HG02588 (cell line): ENCODE results near the gene RNF138.
"Not testable (repeated sequence)": the region's sequence is repeated elsewhere in the genome, so short reads cannot be mapped to it uniquely, and the experiment has no call there.

ENCODE experiments used
- ATAC-seq: cut with Tn5 transposase; IDR thresholded peaks from one replicate; pipeline ENCODE4 v1.9.1; 2021; ENCODE audit warnings: mild to moderate bottlenecking, moderate library complexity; ENCODE audit not compliant: unreplicated experiment

The RNF138 gene

DNA sequence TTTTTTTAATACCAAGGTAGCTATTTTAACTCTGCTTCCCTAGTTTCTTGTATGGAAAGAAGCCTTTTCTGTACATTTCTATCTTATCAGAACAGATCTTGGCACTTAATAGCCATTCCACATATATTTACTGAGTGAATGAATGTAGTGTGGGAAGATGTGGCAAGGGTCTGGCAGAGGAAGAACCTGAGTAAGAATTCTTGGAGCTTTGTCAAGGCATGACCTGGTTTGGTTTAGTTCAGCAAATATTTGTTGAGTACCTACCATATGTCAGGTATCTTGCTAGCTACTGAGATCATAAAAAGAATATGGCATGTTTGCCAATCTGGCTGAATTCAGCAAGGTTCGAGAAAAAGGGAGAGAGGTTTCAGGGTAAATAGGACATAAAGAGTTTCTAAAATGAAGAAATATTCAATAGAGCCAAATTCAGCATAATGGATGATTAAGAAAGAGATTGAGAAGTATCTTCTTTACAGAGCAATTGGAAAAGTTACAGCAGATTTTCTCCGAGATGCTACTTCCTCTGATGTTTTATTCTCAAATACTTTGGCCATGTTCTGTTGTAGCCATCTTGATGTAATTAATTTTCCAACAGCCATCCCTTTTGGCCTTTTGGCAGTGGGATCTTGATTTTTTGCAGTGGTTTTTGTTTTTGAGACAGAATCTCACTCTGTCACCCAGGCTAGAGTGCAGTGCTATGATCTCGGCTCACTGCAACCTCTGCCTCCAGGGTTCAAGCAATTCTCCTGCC lies 76.5 kb downstream of the RNF138 start:
- ATAC-seq, result no peak

DNA sequence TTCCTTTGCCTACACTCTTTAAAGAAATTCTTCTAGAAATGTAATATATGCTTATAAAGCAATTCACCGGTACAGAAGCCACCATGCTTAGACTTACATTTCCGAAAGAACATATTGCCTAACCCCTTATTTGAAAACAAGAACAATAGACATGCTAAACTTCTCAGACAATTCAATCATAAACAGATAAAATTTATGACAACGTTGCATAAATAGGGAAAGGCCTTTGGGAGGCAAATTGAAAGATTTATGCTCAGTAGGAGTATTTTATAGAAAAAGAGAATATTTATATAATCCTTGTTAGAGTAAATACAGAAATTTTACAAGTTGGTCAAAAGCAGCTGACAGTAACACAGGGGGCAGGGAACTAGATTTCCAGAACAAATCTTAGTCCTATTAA lies 82.0 kb downstream of the RNF138 start:
- no peak for ATAC-seq

DNA sequence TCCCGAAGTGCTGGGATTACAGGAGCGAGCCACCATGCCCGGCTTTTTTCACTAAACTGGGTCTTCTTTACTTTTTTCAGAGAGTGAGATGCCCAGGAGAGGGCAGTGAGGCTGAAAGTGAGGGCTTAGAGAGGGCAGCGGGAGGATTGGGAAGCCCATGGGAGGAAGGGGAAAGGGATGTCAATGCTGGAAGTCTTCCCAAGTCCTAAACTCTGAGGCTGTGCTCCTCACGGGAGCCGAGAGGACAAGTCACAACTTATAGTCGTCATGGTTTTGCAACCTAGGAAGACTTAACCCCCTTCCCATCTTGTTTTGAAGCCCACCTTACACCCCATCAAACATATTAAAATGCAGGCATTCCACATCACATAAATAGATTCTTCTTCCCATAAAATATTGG lies 83.0 kb downstream of the RNF138 start:
- no peak for ATAC-seq

DNA sequence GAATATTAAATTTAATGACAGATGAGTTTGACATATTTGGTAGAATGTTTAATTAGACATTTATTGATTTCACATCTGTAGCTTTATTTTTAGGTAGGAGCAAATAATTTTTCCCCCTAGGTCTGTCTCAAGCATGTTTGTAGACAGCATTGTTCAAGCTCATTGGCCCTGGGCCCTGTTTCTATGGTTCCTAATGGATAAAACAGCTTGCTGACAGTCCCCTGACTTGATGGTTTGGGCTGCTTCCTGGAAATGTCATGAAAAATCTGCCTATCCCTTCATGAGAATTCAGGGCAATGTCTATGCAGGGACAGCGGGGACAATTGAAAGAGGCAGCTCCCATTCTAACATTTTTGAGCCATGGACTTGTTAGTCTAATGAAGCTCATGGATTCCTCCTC lies 83.6 kb downstream of the RNF138 start:
- ATAC-seq, result no peak

DNA sequence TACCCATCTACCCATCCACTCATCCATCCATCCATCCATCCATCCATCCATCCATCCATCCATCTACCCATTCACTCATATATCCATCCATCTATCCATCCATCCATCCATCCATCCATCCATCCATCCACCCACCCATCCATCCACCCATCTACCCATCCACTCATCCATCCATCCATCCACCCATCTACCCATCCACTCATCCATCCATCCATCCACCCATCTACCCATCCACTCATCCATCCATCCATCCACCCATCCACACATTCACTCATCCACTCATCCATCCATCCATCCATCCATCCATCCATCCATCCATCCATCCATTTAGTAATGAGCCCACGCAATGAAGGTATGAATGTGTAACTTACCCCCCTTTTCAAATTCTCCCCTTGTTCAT lies 85.1 kb downstream of the RNF138 start:
- not testable (repeated sequence) for ATAC-seq

DNA sequence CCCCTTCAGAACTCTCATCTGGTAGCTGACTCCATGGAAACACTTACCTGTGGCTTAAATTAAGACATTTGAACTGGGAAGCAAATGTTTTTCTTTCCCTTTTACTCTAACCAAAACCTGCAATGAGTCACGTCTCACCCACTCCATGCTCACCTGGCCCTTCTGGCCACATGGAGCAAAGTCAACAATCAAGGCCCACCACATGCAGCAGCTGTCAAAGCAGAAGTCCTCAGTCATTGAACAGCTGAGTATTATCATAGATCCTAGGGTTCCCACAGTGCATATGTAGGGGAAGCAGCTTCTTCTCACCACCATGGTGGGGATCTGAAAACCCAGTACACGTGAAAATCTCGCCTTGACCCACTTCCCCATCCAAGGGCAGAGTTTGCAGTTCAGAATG lies 85.9 kb downstream of the RNF138 start:
- no peak for ATAC-seq
